ENCODE measurements around the gene BTF3L4.
A peak's percentile ranks its signal among the peaks of the same experiment; 100 is the strongest.
"Not testable (repeated sequence)": the region's sequence is repeated elsewhere in the genome, so short reads cannot be mapped to it uniquely, and the experiment has no call there.

The BTF3L4 gene

DNA sequence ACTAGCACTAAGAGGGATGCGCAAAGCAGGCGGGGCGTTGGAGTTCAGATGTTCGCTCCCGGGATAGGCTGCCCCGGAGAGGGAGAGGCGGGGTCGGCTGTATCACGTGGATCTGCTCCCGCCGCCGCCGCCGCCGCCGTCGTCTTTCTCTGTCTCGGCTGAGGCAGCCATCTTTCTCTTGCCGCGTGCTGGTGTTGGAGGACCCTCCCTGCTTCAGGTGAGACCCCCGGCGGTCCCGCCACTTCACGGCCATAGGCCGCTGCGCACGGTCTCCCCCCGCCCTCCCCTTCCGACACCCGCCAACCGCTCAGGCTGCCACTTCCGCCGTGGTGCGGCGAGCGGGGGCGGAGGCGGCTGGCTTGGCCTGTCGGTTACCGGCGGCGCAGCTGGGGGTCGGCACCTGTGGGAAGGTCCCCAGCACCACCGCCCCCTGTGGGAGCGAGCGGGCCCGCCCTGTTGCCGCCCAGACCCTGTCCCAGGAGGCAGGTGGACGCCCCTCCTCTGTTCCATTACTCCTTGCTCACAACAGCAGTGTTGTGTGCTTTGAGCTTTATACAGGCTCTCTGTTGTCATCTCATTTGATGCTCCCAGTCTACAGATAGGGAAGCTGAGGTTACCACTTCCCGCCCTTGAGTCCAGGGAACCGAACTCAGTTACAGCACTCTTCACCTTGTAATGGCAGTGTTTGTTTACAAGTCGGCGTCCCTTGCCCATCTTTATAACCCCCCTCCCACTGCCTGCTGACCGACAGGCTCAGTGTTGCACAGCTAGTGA lies at the start of gene BTF3L4:
Gene BTF3L4, plus strand, starts transcription at position 133 of the 774 bp plus-strand sequence. CDS start 3,553 bp downstream, outside the sequence.
- peak in 4 of 11 experiments; percentile 11 to 88 (median 72); a peak in 4 of 22 replicates for TF ChIP-seq Cebpa-rat (IDR thresholded peaks at IDR 0.05)

DNA sequence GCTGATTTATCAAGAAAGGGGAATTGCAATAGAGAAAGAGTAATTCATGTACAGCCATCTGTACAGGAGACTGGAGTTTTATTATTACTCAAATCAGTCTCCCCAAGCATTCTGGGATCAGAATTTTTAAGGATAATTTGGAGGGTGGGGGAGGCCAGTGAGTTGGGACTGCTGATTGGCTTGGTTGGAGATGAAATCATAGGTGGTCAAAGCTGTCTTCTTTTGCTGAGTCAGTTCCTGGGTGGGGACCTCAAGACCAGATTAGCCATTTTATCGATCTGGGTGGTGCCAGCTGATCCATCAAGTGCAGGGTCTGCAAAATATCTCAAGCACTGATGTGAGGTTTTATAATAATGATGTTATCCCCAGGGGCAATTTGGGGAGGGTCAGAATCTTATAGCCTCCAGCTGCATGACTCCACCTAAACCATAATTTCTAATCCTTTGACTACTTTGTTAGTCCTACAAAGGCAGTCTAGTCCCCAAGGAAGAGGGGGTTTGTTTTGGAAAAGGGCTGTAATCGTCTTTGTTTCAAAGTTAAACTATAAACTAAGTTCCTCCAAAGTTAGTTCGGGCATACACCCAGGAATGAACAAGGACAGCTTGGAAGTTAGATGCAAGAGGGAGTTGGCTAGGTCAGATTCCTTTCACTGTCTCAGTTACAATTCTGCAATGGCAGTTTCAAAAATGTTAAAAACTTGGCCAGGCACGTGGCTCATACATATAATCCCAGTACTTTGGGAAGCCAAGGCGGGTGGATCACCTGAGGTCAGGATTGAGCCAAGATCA lies 48.7 kb upstream of the BTF3L4 start:
- Histone ChIP-seq H4K20me1 (no peaks in the 10 kb centered on the region), H3K4me1 (peaks cover 0 to 4% (median 0%) of the 10 kb centered on the region in 10 experiments; a peak in 1 of 20 replicates), H3K27me3 (peaks cover 0 to 6% (median 0%) of the 10 kb centered on the region in 11 experiments; a peak in 4 of 22 replicates), H3K4me3 (no peak overlapping the region), H3K9ac (no peak overlapping the region), H3K27ac (no peak overlapping the region), H3K9me3 (replicated peaks in 1 of 11) (no peaks in the 10 kb centered on the region), H3K4me2 (peak overlapping the region in 1 of 11 experiments; percentile 18; a peak in 1 of 22 replicates), H3K36me3 (no peaks in the 10 kb centered on the region)
- TF ChIP-seq Cebpa-rat (IDR thresholded peaks at IDR 0.05) = no peak

More for the DNA sequence above, at the start of gene BTF3L4:
- Histone ChIP-seq H3K36me3 (peaks cover 34 to 48% (median 42%) of the 10 kb centered on the region in 11 experiments), H4K20me1 (peaks cover 24 to 75% (median 57%) of the 10 kb centered on the region in 11 experiments; a peak in 19 of 22 replicates), H3K27me3 (no peaks in the 10 kb centered on the region), H3K9me3 (replicated peaks in 1 of 11) (no peaks in the 10 kb centered on the region), H3K9ac (peak within 1 kb of the TSS; percentile 93 to 98 (median 95)), H3K4me3 (peak within 1 kb of the TSS; percentile 81 to 96 (median 92)), H3K4me1 (peaks cover 44 to 56% (median 51%) of the 10 kb centered on the region in 10 experiments), H3K27ac (peak within 1 kb of the TSS; percentile 87 to 98 (median 97)), H3K4me2 (peak within 1 kb of the TSS; percentile 73 to 99 (median 93))

DNA sequence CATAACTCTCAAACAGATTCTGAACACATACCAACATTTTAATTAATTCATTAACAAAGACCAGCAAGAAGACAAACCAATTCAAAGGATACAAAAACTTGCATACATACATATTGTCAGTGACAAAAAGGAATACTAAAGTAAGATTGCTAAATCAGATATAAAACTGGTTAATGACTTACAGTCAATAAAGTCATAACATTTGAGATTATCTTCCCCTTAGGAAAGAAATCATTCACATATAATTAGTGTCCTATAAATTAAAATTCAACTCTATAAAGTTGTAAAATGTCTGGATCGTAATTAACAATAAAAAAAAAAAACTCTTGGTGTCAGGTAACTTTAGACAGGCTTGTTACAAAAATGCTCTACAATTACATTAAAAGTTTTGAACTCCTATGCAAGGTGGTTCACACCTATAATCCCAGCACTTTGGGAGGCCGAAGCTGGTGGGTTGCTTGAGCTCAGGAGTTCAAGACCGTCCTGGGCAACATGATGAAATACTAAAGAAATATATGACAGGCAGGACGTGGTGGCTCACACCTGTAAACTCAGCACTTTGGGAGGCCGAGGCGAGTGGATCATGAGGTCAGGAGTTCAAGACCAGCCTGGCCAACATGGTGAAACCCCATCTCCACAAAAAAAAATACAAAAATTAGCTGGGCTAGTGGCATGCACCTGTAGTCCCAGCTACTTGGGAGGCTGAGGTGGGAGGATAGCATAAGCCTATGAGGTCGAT lies 47.9 kb upstream of the BTF3L4 start:
- H3K4me2 ChIP-seq = no peak overlapping the region
- H3K27me3 ChIP-seq = peaks cover 0 to 6% (median 0%) of the 10 kb centered on the region in 11 experiments; a peak in 4 of 22 replicates
- H3K36me3 ChIP-seq = no peaks in the 10 kb centered on the region
- no peak overlapping the region for H3K4me3 ChIP-seq
- no peaks in the 10 kb centered on the region for H4K20me1 ChIP-seq
- peaks cover 0 to 4% (median 0%) of the 10 kb centered on the region in 10 experiments; a peak in 1 of 20 replicates for H3K4me1 ChIP-seq
- H3K27ac ChIP-seq = no peak overlapping the region
- no peak for TF ChIP-seq Cebpa-rat (IDR thresholded peaks at IDR 0.05)
- no peaks in the 10 kb centered on the region for H3K9me3 ChIP-seq (replicated peaks in 1 of 11)
- H3K9ac ChIP-seq = no peak overlapping the region

DNA sequence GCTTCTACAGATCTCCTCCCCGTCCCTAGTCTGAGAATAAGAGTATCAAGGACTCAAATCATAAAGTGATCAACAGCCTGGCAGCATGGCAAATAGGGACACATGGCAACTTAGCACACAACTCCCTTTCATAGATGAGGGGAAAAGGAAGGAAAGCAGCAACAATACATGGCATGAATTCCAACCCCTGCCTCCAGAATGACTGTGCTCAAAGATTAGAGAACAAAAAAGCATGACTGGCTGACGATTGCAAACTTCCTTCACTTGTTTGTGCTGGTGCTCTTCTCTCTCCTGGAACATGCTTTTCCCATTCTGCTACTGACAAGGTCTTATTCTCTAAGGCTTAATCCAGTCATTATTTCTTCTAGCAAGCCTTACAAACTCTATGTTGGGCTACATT lies 34.0 kb upstream of the BTF3L4 start:
- H3K9ac ChIP-seq = no peak overlapping the region
- no peaks in the 10 kb centered on the region for H3K9me3 ChIP-seq (replicated peaks in 1 of 11)
- no peaks in the 10 kb centered on the region for H4K20me1 ChIP-seq
- H3K4me3 ChIP-seq = no peak overlapping the region
- H3K27me3 ChIP-seq = no peaks in the 10 kb centered on the region
- TF ChIP-seq Cebpa-rat (IDR thresholded peaks at IDR 0.05) = no peak
- no peak overlapping the region for H3K27ac ChIP-seq
- H3K36me3 ChIP-seq = peaks cover 69 to 79% (median 75%) of the 10 kb centered on the region in 11 experiments
- H3K4me1 ChIP-seq = peaks cover 0 to 14% (median 5%) of the 10 kb centered on the region in 10 experiments; a peak in 6 of 20 replicates
- H3K4me2 ChIP-seq = no peak overlapping the region

DNA sequence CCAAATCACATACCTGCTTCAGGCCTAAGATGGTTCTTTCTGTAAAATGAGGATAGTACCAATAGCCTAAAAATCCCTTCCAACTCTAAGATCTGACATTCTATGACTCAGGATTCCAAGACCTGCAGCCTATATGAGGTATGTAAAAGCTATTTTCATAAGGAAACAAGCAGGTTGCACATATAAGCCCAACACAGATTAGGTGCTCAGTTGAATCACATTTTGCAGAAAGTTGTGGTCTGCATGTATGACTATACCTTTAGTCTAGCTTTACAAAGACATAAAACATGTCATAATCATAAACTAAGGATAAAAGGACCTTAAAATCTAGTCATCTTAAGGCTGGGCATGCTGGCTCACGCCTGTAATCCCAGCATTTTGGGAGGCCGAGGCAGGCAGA lies 29.8 kb upstream of the BTF3L4 start:
- H3K9me3 ChIP-seq (replicated peaks in 1 of 11) = no peaks in the 10 kb centered on the region
- TF ChIP-seq Cebpa-rat (IDR thresholded peaks at IDR 0.05) = no peak
- peaks cover 10 to 26% (median 17%) of the 10 kb centered on the region in 10 experiments; a peak in 19 of 20 replicates for H3K4me1 ChIP-seq
- H4K20me1 ChIP-seq = peaks cover 6 to 29% (median 20%) of the 10 kb centered on the region in 11 experiments; a peak in 20 of 22 replicates
- no peak overlapping the region for H3K4me2 ChIP-seq
- H3K27ac ChIP-seq = no peak overlapping the region
- H3K9ac ChIP-seq = no peak overlapping the region
- no peak overlapping the region for H3K4me3 ChIP-seq
- no peaks in the 10 kb centered on the region for H3K27me3 ChIP-seq
- peaks cover 69 to 99% (median 79%) of the 10 kb centered on the region in 11 experiments for H3K36me3 ChIP-seq

DNA sequence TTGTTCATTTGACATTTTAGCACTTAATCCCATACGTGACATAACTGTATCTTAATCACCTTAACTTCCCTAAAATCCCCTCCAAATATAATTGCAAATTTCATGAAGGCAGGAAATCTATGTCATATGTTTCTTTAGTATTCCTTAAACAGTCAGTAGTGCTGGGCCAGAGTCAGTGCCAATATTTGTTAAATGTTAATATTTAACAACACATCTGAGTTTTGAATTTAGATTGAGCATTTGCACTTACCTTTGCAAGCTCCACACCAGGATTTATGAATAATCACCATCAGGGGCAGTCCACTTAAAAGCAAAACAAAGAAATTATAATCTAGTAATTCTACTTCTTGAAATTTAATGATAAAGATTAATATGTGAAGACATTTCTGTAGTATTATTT lies 27.8 kb upstream of the BTF3L4 start:
- TF ChIP-seq Cebpa-rat (IDR thresholded peaks at IDR 0.05) = no peak
- Histone ChIP-seq H4K20me1 (peaks cover 22 to 49% (median 36%) of the 10 kb centered on the region in 11 experiments; a peak in 21 of 22 replicates), H3K27me3 (no peaks in the 10 kb centered on the region), H3K36me3 (peaks cover 53 to 92% (median 62%) of the 10 kb centered on the region in 11 experiments), H3K9me3 (replicated peaks in 1 of 11) (no peaks in the 10 kb centered on the region), H3K9ac (no peak overlapping the region), H3K4me3 (no peak overlapping the region), H3K4me1 (peaks cover 23 to 37% (median 31%) of the 10 kb centered on the region in 10 experiments), H3K27ac (no peak overlapping the region), H3K4me2 (no peak overlapping the region)

GRCh38 chr1:52028839-52029238 lies 27.3 kb upstream of the BTF3L4 start:
- not testable (repeated sequence) for H3K4me2 ChIP-seq; H3K4me3 ChIP-seq; H3K9ac ChIP-seq; H3K27ac ChIP-seq; H3K27me3 ChIP-seq; H3K9me3 ChIP-seq (replicated peaks in 1 of 11)
- H3K4me1 ChIP-seq = peaks cover 24 to 37% (median 32%) of the 10 kb centered on the region in 10 experiments
- peaks cover 22 to 49% (median 36%) of the 10 kb centered on the region in 11 experiments; a peak in 21 of 22 replicates for H4K20me1 ChIP-seq
- H3K36me3 ChIP-seq = peaks cover 48 to 87% (median 57%) of the 10 kb centered on the region in 11 experiments

GRCh38 chr1:52032124-52032784 lies 23.8 kb upstream of the BTF3L4 start:
- Histone ChIP-seq H3K36me3 (peaks cover 27 to 80% (median 43%) of the 10 kb centered on the region in 11 experiments), H3K4me1 (peaks cover 20 to 38% (median 27%) of the 10 kb centered on the region in 10 experiments), H3K27ac (peak overlapping the region in 10 of 11 experiments; percentile 83 to 95 (median 93); a peak in 20 of 22 replicates), H3K4me2 (peak overlapping the region; percentile 83 to 100 (median 91)), H3K27me3 (no peaks in the 10 kb centered on the region), H3K4me3 (peak overlapping the region; percentile 75 to 97 (median 92)), H4K20me1 (peaks cover 22 to 49% (median 36%) of the 10 kb centered on the region in 11 experiments; a peak in 21 of 22 replicates), H3K9ac (peak overlapping the region; percentile 88 to 96 (median 91)), H3K9me3 (replicated peaks in 1 of 11) (no peaks in the 10 kb centered on the region)
- no peak for TF ChIP-seq Cebpa-rat (IDR thresholded peaks at IDR 0.05)
